Measurements from ENCODE around the gene MACROH2A1. TPM values are rescaled to one million over a fixed set of nuclear protein-coding genes. Genes with fewer than 3 reads are reported as not detected.

The MACROH2A1 gene
- total and polyA plus RNA-seq, 8 donors: 183 to 309 (median 235) TPM

DNA sequence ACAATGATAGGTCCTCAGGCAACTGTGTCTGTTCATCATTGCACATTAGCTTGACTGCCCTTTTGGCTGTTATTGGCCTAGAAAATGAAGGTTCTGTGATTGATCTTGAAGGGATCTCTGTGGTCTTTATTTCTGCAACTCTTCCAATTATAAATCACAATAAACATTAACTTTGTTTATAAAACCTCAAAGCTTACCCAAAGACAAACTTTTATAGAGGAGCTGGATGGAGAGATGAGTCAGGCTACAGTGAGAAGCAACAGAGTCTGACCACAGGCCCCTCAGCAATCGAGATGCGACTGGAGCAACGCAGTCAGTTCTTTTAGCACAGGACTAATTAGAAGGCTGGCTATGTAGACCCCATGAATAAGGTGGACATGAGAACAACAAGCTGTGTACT, 5.3 kb downstream of the MACROH2A1 start:
- TF ChIP-seq, protein P1, sequence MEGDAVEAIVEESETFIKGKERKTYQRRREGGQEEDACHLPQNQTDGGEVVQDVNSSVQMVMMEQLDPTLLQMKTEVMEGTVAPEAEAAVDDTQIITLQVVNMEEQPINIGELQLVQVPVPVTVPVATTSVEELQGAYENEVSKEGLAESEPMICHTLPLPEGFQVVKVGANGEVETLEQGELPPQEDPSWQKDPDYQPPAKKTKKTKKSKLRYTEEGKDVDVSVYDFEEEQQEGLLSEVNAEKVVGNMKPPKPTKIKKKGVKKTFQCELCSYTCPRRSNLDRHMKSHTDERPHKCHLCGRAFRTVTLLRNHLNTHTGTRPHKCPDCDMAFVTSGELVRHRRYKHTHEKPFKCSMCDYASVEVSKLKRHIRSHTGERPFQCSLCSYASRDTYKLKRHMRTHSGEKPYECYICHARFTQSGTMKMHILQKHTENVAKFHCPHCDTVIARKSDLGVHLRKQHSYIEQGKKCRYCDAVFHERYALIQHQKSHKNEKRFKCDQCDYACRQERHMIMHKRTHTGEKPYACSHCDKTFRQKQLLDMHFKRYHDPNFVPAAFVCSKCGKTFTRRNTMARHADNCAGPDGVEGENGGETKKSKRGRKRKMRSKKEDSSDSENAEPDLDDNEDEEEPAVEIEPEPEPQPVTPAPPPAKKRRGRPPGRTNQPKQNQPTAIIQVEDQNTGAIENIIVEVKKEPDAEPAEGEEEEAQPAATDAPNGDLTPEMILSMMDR (IDR thresholded peaks at IDR 0.05): no peak
- no peak overlapping the region for H3K4me3 ChIP-seq
- DNase-seq (no peak), ATAC-seq (no peak)
- peak overlapping the region; percentile 37 to 92 for H3K27ac ChIP-seq
- H3K4me1 ChIP-seq: peaks cover 20 to 96% of the 10 kb centered on the region in 2 donors
- H3K27me3 ChIP-seq: no peaks in the 10 kb centered on the region
- intact Hi-C loops (cut with DNase I): no loop called here
- H3K36me3 ChIP-seq: peaks cover 0 to 16% of the 10 kb centered on the region in 2 donors
- H3K9me3 ChIP-seq: no peaks in the 10 kb centered on the region

DNA sequence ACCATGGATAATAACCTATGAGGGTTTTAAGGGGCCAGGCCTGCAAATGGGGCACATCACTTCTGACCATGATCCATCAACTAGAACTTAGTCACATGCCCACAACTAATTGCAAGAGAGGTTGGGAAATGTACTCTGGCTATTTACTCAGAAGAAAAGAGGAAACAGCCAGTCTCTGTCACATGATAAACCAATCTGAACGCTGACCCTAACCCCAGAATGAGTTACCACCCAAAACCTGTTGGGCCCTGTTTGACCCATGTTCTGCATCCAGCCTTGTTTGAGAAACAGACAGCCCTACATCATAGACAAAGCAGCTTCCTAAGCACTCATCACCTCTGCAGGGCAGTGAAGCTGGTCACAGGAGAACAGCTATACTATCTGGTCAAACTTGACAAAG, 5.8 kb downstream of the MACROH2A1 start:
- no peaks in the 10 kb centered on the region for H3K9me3 ChIP-seq
- no peak for DNase-seq
- peak overlapping the region; percentile 37 to 92 for H3K27ac ChIP-seq
- H3K27me3 ChIP-seq: no peaks in the 10 kb centered on the region
- H3K36me3 ChIP-seq: peaks cover 0 to 21% of the 10 kb centered on the region in 2 donors
- peaks cover 20 to 100% of the 10 kb centered on the region in 2 donors for H3K4me1 ChIP-seq
- H3K4me3 ChIP-seq: no peak overlapping the region
- ATAC-seq: peak; percentile 45
- intact Hi-C loops (cut with DNase I): no loop called here
- TF ChIP-seq, protein P1 (IDR thresholded peaks at IDR 0.05): no peak

DNA sequence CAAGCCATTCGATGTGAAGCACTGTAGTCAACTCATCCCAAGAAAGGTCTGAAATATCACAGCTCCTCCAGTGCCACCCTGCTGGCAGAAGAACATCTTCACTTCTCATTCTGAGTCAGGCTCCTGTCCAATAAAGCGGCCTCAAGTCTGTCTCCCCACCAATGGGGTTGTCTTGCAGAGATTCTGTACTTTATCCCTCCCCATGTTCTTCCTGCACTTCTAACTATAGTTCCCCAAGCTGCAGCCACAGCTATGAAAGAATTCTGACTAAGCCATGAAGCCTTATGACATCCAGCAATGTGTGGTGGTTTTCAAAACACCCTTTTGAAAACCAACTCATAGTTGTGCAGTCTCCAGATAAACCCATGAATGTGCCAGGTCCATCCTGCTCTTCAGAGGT, 6.8 kb downstream of the MACROH2A1 start:
- intact Hi-C loops (cut with DNase I): no loop called here
- peaks cover 19 to 100% of the 10 kb centered on the region in 2 donors for H3K4me1 ChIP-seq
- H3K4me3 ChIP-seq: no peak overlapping the region
- peak; percentile 22 for ATAC-seq
- H3K36me3 ChIP-seq: peaks cover 0 to 30% of the 10 kb centered on the region in 2 donors
- DNase-seq: no peak
- TF ChIP-seq, protein P1 (IDR thresholded peaks at IDR 0.05): no peak
- H3K9me3 ChIP-seq: no peaks in the 10 kb centered on the region
- H3K27ac ChIP-seq: peak overlapping the region; percentile 37 to 92
- H3K27me3 ChIP-seq: no peaks in the 10 kb centered on the region

DNA sequence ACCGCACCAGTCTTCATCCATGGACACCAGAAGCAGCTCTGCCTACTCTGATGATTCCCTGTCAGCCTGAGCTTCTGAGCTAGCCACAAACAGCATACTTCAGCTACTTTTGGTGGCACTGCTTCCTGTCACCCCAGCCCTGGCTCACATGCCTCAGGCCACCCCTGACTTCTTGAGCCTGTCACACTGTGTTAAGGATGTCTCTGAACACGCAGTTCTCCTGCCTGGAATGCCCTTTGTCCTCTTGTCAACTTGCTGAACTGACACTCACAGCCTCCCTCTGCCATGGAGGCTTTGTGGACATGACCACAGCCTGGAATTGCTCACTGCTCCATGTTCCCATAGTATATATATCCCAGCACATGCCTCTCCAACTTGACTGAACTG, 7.2 kb downstream of the MACROH2A1 start:
- H3K4me1 ChIP-seq: peaks cover 21 to 100% of the 10 kb centered on the region in 2 donors

DNA sequence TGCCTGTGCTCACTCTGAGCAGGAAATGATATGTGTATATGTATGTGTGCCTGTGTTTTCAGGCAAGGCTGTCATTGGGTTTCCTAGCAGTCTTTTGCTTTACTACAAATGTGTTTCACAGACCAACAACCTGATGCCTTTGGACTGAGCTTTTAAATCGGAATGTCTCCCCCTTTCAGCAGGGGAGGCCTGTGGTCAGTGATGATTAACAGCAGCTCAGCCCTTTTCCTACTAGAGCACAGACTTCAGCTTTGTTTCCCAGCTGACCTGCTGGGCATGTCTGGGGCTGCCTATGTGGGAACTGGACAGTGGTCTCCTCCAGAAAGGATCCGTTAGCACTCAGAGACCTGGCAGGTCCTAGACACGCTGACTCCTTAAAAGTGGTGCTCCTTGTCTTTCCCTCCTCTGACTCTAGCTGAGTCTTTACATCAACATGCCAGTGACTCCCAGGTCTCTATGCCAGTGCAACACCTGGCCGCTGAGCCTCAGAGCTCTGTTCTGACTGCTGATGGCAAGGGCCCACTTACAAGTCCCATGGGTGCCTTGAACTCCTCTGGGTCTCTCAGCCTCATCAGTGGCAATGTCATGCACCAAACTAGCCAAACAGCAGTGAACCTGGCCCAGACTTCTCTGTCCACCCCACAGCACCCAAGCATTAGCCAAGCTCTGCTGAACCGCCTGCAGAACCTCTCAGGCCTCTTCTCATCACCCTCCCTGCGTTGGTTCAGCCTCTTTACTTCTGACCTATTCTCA, 7.7 kb downstream of the MACROH2A1 start:
- H3K4me1 ChIP-seq: peaks cover 19 to 100% of the 10 kb centered on the region in 2 donors
- DNase-seq (no peak), ATAC-seq (no peak)
- intact Hi-C loops (cut with DNase I): no loop called here
- H3K4me3 ChIP-seq: no peak overlapping the region
- H3K27me3 ChIP-seq: no peaks in the 10 kb centered on the region
- H3K27ac ChIP-seq: peak overlapping the region; percentile 60 to 92
- peaks cover 0 to 36% of the 10 kb centered on the region in 2 donors for H3K36me3 ChIP-seq
- TF ChIP-seq, protein P1 (IDR thresholded peaks at IDR 0.05): no peak
- H3K9me3 ChIP-seq: no peaks in the 10 kb centered on the region

More for the DNA sequence above, 7.2 kb downstream of the MACROH2A1 start:
- H3K36me3 ChIP-seq: peaks cover 0 to 31% of the 10 kb centered on the region in 2 donors
- no peaks in the 10 kb centered on the region for H3K9me3 ChIP-seq
- intact Hi-C loops (cut with DNase I): no loop called here
- DNase-seq (peak in 1 of 4 donors; percentile 70), ATAC-seq (peak; percentile 44)
- H3K27ac ChIP-seq: peak overlapping the region; percentile 37 to 92
- TF ChIP-seq, protein P1 (IDR thresholded peaks at IDR 0.05): no peak
- H3K27me3 ChIP-seq: no peaks in the 10 kb centered on the region
- no peak overlapping the region for H3K4me3 ChIP-seq

Data from left lung (tissue), 10 donors.